ENCODE results near the gene PLA2G4B.

The PLA2G4B gene

DNA sequence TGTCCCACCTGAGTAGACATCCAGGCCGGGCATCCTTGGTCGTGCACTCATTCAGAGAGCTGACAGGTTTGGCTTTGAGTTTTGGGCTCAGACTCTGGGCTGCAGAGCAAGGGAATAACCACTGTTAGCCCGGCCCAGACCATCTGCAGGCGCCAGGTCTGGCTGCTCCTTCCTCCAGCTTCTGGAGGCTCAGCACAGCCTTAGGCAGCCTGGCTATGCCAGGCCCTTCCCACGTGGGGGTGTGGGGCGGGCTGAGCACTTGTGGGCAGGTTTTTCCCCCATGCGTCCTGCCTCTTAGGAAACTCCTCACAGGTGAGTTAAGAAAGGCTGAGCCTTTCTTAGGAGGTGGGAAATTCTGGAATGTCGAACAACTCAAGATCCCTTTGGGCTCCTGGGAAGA lies 11.2 kb downstream of the PLA2G4B start:
- no peak for TF ChIP-seq CTCF (conservative IDR thresholded peaks at IDR 0.05; ENCODE audit: low read depth, low read length)
- no peaks in the 10 kb centered on the region for H3K36me3 ChIP-seq (ENCODE audit: insufficient read depth)

GRCh38 chr15:41850482-41851166 lies 12.0 kb downstream of the PLA2G4B start:
- H3K9ac ChIP-seq: no peak overlapping the region
- no peak overlapping the region for H3K4me2 ChIP-seq
- H3K79me2 ChIP-seq (ENCODE audit: insufficient read depth, low read depth): no peaks in the 10 kb centered on the region
- no peaks in the 10 kb centered on the region for H3K27me3 ChIP-seq (ENCODE audit: insufficient read depth, low read depth)
- H3K4me1 ChIP-seq (ENCODE audit: low read depth, poor library complexity, severe bottlenecking): no peaks in the 10 kb centered on the region
- H3K36me3 ChIP-seq (ENCODE audit: insufficient read depth): no peaks in the 10 kb centered on the region
- no peak overlapping the region for H3K4me3 ChIP-seq (IDR thresholded peaks at IDR 0.05; ENCODE audit: insufficient read depth, low read depth, low read length)
- H3K27ac ChIP-seq: no peak overlapping the region
- H4K20me1 ChIP-seq (ENCODE audit: insufficient read depth): no peaks in the 10 kb centered on the region
- TF ChIP-seq CTCF (conservative IDR thresholded peaks at IDR 0.05; ENCODE audit: low read depth, low read length): no peak
- H2AFZ ChIP-seq (ENCODE audit: low read depth): no peak overlapping the region

More for the DNA sequence above, 11.2 kb downstream of the PLA2G4B start:
- no peak overlapping the region for H3K9ac ChIP-seq
- no peaks in the 10 kb centered on the region for H3K27me3 ChIP-seq (ENCODE audit: insufficient read depth, low read depth)
- H2AFZ ChIP-seq (ENCODE audit: low read depth): no peak overlapping the region
- no peaks in the 10 kb centered on the region for H3K4me1 ChIP-seq (ENCODE audit: low read depth, poor library complexity, severe bottlenecking)
- no peak overlapping the region for H3K4me3 ChIP-seq (IDR thresholded peaks at IDR 0.05; ENCODE audit: insufficient read depth, low read depth, low read length)
- H3K79me2 ChIP-seq (ENCODE audit: insufficient read depth, low read depth): no peaks in the 10 kb centered on the region
- H4K20me1 ChIP-seq (ENCODE audit: insufficient read depth): no peaks in the 10 kb centered on the region
- H3K4me2 ChIP-seq: no peak overlapping the region
- no peak overlapping the region for H3K27ac ChIP-seq

DNA sequence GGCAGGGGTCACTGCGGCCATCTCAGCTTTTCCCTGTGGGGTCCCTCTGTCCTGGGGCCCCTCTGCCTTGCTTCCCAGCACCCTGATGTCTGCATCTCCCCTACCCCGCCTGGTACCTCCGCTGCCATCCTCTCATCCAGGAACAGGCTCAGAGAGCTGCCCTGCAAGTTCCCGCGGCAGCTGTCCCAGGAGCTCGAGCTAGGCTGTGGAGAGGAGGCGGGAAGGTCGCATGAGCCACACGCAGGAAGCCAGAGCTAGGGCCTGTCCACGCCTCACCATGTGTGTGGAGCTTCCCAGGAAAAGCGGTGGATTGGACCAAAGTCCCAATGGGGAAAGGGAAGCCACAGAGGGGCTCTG lies 12.5 kb downstream of the PLA2G4B start:
- no peaks in the 10 kb centered on the region for H3K27me3 ChIP-seq (ENCODE audit: insufficient read depth, low read depth)
- no peak overlapping the region for H3K4me3 ChIP-seq (IDR thresholded peaks at IDR 0.05; ENCODE audit: insufficient read depth, low read depth, low read length)
- H3K4me1 ChIP-seq (ENCODE audit: low read depth, poor library complexity, severe bottlenecking): no peaks in the 10 kb centered on the region
- H2AFZ ChIP-seq (ENCODE audit: low read depth): no peak overlapping the region
- H3K36me3 ChIP-seq (ENCODE audit: insufficient read depth): no peaks in the 10 kb centered on the region
- H3K9ac ChIP-seq: no peak overlapping the region
- no peak overlapping the region for H3K4me2 ChIP-seq
- no peaks in the 10 kb centered on the region for H4K20me1 ChIP-seq (ENCODE audit: insufficient read depth)
- H3K27ac ChIP-seq: no peak overlapping the region
- H3K79me2 ChIP-seq (ENCODE audit: insufficient read depth, low read depth): no peaks in the 10 kb centered on the region
- no peak for TF ChIP-seq CTCF (conservative IDR thresholded peaks at IDR 0.05; ENCODE audit: low read depth, low read length)

- Histone ChIP-seq H3K4me3 (IDR thresholded peaks at IDR 0.05; ENCODE audit: insufficient read depth, low read depth, low read length) (no peak overlapping the region), H3K27ac (no peak overlapping the region), H3K9ac (no peak overlapping the region), H3K79me2 (ENCODE audit: insufficient read depth, low read depth) (no peaks in the 10 kb centered on the region), H3K27me3 (ENCODE audit: insufficient read depth, low read depth) (no peaks in the 10 kb centered on the region), H3K36me3 (ENCODE audit: insufficient read depth) (no peaks in the 10 kb centered on the region), H4K20me1 (ENCODE audit: insufficient read depth) (no peaks in the 10 kb centered on the region), H2AFZ (ENCODE audit: low read depth) (no peak overlapping the region), H3K4me1 (ENCODE audit: low read depth, poor library complexity, severe bottlenecking) (no peaks in the 10 kb centered on the region), H3K4me2 (no peak overlapping the region)
- TF ChIP-seq CTCF (conservative IDR thresholded peaks at IDR 0.05; ENCODE audit: low read depth, low read length): no peak
These were observed 13.2 kb downstream of the PLA2G4B start for GRCh38 chr15:41851755-41852370.
